GM13977 (cell line): ENCODE measurements around the gene WDFY4.

Experiments
- DNase-seq: peaks from one replicate; pipeline ENCODE4 v3.0.0; 2012; ENCODE audit warnings: low spot score
- CTCF ChIP-seq: IDR thresholded peaks from 2 replicates; pipeline ENCODE4 v1.5.1; 2012; ENCODE audit warnings: mild to moderate bottlenecking, control low read depth; ENCODE audit not compliant: insufficient read depth; ENCODE audit errors: extremely low read depth, missing control alignments
- in situ Hi-C: fragments of 300-500 bp; cut with MboI; formaldehyde crosslinking; loops from one replicate; pipeline ENCODE4 v1.12.0; 2022; ENCODE audit warnings: low sequenced_read_pairs, low pct_unique_long_range_greater_than_20kb, mixed read lengths, inconsistent platforms; ENCODE audit not compliant: unreplicated experiment

WDFY4 gene

GRCh38 chr10:48731141-48731540 is 46.5 kb downstream of the WDFY4 start:
- in situ Hi-C loops, result no loop called here
- no peak for TF ChIP-seq CTCF
- no peak for DNase-seq

DNA sequence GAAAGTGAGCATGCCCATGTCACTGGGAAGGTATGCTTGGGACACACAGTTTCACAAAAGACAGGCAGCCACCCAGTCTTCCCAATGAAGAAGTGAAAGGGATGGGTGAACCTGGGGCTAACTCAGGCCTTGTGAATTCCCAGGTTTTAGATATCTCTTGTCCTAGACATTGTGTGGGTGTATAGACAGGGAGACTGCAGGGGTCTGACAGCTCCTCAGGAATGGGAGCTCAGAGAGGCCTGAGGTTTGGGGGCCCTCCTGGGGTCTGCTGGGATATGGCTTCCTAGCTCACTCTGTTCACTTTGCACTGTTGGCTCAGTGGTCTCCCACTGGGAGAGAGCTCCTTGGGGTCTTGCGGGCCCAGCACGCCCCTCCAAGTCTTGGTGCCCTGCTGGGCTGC is 47.0 kb downstream of the WDFY4 start:
- no peak for TF ChIP-seq CTCF
- DNase-seq, result no peak
- in situ Hi-C loops, result no loop called here

DNA sequence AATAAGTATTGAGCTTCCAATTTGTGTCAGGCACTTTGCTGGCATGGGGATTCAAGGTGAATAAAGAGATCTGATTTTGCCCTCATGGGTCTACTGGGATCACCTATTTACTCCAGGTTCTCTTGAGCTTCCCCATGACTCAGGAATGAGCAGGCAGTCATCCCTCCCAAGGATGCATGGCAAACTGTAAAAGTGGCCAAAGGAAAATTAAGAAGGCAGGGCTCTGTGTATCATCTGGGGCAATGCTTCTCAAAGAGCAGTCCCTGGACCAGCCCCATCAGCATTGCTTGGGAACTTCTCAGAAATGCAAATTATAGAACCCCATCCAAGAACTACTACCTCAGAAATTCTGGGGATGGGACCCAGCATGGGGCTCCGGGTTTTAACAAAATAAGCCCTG is 48.7 kb downstream of the WDFY4 start:
- TF ChIP-seq CTCF, result no peak
- in situ Hi-C loops, result no loop called here
- no peak for DNase-seq

DNA sequence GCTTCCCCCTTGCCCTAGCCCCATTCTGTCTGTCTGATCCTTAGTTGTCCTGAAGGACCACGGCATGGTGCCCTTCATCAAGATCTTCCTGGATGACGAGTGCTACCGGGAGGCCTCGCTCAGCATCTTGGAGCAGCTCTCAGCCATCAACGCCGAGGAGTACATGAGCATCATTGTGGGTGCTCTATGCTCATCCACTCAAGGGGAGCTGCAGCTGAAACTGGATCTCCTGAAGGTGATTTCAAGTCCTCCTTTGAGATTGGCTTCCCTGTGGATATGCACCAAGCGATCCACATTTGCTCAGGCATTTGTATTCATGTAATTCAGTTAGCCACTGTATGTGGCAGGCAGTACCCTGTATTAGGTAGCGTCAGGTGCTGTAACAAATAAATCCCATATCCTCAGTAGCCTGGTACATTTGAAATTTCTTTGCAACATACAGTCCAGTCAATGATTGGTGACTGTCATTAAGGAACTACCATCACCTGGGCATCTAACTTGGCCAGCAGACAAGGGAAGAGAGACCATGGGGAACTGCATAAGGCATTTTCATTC is 51.2 kb downstream of the WDFY4 start:
- in situ Hi-C loops, result no loop called here
- no peak for TF ChIP-seq CTCF
- DNase-seq, result no peak

GRCh38 chr10:48736596-48736995 is 51.9 kb downstream of the WDFY4 start:
- in situ Hi-C loops, result no loop called here
- no peak for TF ChIP-seq CTCF
- no peak for DNase-seq

- in situ Hi-C loops, result no loop called here
- no peak for DNase-seq
- TF ChIP-seq CTCF, result no peak
Observed at GRCh38 chr10:48737886-48738285, 53.2 kb downstream of the WDFY4 start.

DNA sequence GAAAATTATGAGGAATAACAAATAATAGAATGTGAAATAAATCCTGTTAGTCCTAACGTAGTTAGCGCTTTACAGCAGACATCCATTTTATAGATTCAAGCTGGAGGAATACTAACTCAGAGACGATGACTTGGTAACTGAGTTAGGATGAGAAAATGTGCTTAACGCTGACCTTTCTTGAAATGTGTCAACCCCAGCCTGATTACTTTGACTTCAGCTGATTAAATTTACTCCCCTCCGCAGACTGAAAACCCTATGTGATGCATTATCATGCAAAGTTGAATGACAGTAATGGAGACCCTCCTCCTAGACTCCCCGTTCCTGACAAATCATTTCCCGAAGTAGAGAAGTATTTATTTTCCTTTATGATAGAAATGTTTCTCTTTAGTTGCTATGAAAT is 54.5 kb downstream of the WDFY4 start:
- TF ChIP-seq CTCF, result no peak
- DNase-seq, result no peak
- in situ Hi-C loops, result no loop called here
